HL-60 (cell line): ENCODE results near the gene BLOC1S3.

Experiments used
- GABPA ChIP-seq: IDR thresholded peaks from 2 replicates; pipeline ENCODE4 v1.6.1; 2012; ENCODE audit warnings: low read depth
- POLR2AphosphoS5 ChIP-seq: IDR thresholded peaks from 2 replicates; pipeline ENCODE4 v1.6.1; 2012; ENCODE audit warnings: low read depth
- TF ChIP-seq, protein P1 (sequence below): IDR thresholded peaks from one replicate; pipeline ENCODE4 v1.5.1; 2011; ENCODE audit warnings: low read length, control low read depth, inconsistent platforms; ENCODE audit not compliant: insufficient read depth
- TF ChIP-seq, protein P2 (sequence below): IDR thresholded peaks from 2 replicates; pipeline ENCODE4 v1.6.1; 2012; ENCODE audit warnings: low read depth; ENCODE audit not compliant: insufficient replicate concordance

DNA sequence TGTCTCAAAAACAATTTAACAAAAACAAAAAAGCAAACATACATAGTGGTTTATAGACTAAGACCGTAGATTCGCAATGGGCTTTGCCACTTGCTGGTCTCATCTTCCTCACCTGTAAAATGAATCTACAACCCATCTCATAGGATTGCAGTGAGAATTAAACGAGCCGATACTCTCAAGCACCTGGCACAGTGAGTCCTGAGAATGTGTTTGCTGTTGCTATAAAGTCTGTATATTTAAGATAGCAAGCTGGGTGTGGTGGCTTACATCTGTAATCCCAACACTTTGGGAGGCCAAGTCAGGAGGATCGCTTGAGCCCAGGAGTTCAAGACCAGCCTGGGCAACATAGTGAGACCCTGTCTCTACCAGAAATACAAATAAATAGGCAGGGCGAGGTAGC, 44.1 kb downstream of the BLOC1S3 start:
- TF ChIP-seq, protein P1, sequence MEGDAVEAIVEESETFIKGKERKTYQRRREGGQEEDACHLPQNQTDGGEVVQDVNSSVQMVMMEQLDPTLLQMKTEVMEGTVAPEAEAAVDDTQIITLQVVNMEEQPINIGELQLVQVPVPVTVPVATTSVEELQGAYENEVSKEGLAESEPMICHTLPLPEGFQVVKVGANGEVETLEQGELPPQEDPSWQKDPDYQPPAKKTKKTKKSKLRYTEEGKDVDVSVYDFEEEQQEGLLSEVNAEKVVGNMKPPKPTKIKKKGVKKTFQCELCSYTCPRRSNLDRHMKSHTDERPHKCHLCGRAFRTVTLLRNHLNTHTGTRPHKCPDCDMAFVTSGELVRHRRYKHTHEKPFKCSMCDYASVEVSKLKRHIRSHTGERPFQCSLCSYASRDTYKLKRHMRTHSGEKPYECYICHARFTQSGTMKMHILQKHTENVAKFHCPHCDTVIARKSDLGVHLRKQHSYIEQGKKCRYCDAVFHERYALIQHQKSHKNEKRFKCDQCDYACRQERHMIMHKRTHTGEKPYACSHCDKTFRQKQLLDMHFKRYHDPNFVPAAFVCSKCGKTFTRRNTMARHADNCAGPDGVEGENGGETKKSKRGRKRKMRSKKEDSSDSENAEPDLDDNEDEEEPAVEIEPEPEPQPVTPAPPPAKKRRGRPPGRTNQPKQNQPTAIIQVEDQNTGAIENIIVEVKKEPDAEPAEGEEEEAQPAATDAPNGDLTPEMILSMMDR = no peak
- TF ChIP-seq, protein P2, sequence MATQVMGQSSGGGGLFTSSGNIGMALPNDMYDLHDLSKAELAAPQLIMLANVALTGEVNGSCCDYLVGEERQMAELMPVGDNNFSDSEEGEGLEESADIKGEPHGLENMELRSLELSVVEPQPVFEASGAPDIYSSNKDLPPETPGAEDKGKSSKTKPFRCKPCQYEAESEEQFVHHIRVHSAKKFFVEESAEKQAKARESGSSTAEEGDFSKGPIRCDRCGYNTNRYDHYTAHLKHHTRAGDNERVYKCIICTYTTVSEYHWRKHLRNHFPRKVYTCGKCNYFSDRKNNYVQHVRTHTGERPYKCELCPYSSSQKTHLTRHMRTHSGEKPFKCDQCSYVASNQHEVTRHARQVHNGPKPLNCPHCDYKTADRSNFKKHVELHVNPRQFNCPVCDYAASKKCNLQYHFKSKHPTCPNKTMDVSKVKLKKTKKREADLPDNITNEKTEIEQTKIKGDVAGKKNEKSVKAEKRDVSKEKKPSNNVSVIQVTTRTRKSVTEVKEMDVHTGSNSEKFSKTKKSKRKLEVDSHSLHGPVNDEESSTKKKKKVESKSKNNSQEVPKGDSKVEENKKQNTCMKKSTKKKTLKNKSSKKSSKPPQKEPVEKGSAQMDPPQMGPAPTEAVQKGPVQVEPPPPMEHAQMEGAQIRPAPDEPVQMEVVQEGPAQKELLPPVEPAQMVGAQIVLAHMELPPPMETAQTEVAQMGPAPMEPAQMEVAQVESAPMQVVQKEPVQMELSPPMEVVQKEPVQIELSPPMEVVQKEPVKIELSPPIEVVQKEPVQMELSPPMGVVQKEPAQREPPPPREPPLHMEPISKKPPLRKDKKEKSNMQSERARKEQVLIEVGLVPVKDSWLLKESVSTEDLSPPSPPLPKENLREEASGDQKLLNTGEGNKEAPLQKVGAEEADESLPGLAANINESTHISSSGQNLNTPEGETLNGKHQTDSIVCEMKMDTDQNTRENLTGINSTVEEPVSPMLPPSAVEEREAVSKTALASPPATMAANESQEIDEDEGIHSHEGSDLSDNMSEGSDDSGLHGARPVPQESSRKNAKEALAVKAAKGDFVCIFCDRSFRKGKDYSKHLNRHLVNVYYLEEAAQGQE = no peak
- no peak for TF ChIP-seq POLR2AphosphoS5
- TF ChIP-seq GABPA = no peak
